GM21515 (cell line): Measurements from ENCODE around the gene PTP4A2.
"Not testable (repeated sequence)": the region's sequence is repeated elsewhere in the genome, so short reads cannot be mapped to it uniquely, and the experiment has no call there.

Experiments used
- ATAC-seq: cut with Tn5 transposase; IDR thresholded peaks from one replicate; pipeline ENCODE4 v1.9.1; 2021; ENCODE audit not compliant: unreplicated experiment

Gene PTP4A2

DNA sequence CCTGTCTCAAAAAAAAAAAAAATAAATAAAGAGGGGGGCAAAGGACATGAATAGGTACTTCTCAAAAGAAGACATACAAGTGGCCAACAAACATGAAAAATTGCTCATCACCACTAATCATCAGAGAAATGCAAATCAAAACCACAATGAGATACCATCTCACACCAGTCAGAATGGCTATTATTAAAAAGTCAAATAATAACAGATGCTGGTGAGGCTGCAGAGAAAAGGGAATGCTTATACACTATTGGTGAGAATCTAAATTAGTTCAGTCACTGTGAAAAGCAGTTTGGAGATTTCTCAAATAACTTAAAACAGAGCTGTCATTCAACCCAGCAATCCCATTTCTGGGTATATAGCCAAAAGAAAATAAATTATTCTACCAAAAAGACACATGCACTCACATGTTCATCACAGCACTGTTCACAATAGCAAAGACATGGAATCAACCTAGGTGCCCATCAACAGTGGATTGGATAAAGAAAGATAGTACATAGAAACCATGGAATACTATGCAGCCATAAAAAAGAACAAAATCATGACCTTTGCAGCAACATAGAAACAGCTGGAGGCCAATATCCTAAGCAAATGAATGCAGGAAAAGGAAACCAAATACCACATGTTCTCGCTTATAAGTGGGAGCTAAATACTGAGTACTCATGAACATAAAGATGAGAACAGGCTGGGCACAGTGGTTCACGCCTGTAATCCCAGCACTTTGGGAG, 42.5 kb downstream of the PTP4A2 start:
- ATAC-seq = not testable (repeated sequence)

DNA sequence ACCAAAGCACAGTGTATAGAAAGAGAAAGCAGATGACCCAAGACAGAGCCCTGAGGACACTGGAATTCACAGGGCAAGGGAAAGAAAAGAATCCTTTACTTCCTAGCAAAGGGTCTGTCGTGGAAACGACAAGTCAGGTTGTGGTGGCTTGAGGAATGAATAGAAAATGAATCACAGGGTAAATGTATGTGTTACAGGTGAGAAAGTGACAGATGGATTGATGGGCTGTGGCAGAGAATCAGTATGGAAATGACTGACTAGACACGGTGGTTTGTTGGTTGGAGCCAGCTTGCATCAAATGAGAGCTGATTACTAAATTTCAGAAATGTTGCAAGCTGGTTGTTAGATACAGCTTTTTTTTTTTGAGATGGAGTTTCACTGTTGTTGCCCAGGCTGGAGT, 46.9 kb downstream of the PTP4A2 start:
- ATAC-seq = no peak

DNA sequence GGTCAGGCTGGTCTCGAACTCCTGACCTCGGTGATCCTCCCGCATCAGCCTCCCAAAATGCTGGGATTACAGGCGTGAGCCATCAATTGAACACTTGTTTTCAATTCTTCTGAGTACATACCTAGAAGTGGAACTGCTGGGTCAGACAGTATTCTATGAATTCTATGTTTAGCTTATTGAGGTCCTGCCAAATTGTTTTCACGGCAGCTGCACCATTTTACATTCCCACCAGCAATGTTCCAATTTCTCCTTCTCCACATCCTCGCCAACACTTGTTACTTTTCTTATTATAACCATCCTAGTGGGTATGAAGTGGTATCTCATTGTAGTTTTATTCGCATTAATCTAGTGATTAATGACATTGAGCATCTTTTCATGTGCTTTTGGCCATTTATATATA, 49.9 kb downstream of the PTP4A2 start:
- no peak for ATAC-seq

DNA sequence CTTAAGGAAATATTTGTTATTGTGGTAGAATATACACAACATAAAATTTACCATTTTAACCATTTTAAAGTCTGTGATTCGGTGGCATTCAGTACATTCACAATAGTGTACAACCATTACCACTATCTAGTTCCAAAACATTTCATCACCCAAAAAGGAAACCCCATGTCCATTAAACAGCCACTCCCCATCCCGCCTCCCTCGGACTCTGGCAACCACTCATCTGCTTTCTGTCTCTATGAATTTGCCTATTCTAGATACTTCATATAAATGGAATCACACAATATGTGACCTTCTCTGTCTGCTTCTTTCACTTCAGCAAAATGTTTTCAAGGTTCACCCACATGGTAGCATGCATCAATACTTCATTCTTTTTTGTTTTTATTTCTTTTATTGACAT, 51.3 kb downstream of the PTP4A2 start:
- ATAC-seq = no peak

DNA sequence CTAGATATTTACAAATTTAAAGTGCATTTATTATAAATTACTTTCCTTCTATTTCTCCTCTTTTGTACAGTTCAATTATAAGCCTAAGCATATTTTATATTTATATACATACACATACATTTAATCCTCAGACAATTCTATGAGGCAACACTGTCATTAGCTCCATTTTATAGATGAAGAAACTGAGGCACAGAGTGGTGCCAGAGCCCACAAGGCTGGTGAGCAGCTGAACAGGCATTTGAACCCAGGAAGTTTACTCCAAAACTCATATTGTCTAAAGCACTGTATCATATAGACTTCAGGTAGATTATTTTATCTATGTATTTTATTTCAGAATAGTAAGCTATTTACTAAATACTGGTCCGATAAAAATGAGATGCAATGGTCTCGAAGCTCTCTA, 52.3 kb downstream of the PTP4A2 start:
- no peak for ATAC-seq

DNA sequence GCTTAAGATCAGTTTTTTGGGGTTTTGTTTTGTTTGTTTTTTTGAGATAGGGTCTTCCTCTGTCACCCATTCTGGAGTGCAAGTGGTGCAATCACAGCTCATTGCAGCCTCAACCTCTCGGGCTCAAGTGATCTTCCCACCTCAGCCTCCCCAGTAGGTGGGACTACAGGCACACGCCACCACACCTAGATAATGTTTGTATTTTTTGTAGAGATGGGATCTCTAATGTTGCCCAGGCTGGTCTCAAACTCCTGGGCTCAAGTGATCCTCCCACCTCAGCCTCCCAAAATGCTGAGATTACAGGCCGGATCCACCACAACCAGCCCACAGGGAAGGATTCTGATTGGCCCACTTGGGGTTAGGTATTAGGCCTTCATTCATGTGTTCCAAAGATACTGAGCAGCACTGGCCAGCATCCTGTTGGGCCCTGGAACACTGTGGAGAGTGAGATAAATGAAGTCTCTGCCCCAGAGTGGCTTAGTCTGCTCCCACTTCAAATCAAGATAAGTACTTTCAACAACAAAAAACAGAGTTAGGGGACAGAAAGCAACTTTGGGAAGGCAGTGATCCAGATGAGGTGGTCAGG, 54.7 kb downstream of the PTP4A2 start:
- no peak for ATAC-seq

DNA sequence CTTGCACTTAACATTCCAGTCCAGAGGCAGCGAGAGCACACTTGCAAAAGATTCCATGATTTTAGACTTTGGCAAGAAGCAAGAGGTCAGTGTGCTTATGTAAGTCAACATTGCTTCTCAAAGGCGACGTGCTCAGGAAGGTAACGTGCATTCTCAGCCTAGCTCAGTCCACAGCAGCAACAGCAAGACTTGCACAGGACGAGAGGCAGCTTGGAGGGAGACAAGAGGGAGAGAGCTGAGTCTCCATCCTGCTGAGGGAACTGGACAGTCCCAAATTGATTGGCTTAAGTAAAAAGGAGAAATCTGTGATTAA, 56.5 kb downstream of the PTP4A2 start:
- ATAC-seq = no peak

DNA sequence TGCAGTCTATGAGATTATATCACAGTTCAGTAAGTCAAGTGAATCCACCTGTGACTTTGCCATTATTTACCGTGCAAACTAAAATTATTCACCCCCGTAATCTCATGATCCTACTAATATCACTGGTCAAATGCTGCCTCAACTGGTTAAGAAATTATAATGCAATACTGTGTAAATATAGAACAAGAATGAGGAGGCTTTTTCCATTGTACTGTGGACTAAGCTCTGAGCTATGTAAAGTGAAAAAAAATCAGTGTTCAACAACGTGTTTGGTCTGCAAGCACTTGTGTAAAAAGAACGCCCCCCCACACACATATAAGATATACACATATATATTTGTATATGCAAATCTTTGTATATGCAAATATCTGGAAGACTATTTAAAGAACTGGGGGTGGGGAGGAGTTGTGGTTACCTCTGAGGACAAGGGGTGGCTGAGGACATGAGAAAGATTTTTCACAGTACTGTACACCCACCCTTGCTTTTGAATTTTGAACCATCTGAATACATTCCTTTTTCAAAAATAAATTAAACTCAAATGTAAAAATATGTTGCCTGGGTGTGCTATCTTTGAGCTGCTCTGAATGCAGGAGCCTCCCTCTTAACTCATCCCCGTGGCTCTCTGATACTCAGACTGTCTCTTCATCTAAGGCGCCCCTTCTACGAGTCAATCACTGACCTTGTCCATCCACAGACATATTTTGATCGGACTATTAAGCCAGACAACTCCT, 57.0 kb downstream of the PTP4A2 start:
- no peak for ATAC-seq

DNA sequence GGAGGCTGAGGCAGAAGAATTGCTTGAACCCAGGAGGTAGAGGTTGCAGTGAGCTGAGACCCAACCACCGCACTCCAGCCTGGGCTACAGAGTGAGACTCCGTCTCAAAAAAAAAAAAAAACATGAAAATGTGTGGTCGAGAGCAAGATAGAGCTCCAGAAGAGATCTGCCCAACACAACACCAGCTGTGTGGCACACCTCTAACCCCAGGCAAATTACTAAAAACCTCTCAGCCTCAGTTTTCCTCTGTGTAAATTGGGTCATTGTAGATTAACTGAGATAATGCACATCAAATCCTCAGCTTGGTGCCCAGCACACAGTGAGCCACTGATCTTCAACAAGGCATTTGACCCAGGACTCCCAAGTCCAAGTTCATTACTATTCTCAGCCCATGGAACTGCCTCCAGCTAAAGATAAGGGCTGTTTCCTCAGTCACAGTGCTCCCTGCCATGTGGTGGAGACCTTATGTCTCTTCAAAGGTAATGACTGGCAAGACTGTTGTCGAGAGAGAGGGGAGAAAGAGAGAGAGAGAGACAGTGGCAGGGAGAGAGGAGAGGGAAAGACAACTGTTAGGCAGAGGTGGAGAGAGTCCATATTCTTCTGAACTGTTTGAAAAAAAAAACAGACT, 58.1 kb downstream of the PTP4A2 start:
- no peak for ATAC-seq

DNA sequence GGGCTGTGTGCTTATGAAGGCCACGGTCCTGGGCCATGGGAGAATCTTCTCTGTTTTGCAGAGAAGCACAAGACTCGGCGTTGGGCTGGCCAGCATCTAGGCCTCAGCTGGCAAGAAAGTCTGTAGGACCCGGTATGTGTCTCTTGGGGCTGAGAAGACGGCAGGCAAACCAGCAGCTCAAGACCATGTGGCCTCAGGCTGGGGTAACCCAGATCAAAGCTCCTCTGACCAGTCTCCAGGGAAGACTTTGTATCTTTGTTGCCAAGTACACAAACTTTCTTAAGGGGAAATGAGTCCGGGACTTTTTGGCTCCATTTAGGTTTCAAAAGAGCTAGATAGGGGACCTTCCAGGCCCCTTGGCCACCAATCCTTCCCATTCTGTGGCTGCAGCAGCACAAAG, 60.1 kb downstream of the PTP4A2 start:
- no peak for ATAC-seq

DNA sequence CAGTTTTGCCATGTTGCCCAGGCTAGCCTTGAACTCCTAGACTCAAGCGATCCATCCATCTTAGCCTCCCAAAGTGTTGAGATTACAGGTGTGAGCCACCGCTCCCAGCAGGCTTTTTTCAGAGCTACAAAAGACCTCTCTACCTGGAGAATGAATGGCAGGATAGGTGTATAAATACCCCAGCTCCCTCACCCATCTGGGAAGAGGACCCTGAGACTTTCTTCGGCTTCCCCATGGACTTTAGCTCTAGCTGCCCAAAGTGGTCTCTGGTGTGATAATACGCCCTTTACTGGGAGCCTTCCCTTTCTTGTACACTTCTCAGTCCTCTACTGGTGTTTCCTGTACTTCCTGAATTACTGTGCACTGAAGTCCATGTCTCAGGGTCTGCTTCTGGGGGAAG, 60.6 kb downstream of the PTP4A2 start:
- no peak for ATAC-seq

DNA sequence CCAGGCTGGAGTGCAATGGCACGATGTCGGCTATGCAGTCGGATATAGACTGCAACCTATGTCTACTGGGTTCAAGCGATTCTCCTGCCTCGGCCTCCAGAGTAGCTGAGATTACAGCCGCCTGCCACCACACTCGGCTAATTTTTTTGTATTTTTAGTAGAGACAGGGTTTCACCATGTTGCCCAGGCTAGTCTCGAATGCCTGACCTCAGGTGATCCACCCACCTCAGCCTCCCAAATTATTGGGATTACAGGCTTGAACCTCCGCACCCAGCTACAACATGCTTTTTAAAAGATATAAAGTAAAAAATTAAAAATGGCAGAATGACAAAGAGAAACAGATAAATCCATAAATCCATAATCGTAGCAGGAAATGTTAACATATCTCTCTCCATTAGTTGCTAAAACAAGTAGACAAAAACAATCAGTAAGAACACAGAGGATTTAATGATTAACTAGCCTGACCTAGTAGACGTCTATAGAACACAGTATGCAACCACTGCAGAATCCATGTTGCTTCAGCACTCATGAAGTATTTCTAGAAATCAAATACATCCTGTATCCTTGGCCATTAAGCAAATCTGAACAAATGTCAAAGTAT, 62.4 kb downstream of the PTP4A2 start:
- no peak for ATAC-seq

DNA sequence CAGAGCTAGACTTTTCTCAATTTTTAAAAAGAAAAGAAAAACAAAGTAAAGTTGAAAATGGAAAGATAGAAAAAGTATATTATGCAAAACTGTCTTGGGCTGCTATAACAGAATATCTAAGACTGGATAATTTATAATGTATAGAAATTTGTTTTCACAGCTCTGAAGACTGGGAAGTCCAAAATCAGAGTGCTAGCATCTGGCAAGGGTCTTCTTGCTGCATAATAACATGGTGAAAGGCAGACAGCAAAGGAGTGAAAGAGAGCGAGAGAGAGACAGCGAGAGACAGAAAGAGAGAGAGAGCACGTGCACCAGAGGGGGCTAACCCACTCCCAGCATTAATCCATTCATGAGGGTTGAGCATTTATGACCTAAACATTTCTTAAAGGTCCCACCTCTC, 63.2 kb downstream of the PTP4A2 start:
- no peak for ATAC-seq

DNA sequence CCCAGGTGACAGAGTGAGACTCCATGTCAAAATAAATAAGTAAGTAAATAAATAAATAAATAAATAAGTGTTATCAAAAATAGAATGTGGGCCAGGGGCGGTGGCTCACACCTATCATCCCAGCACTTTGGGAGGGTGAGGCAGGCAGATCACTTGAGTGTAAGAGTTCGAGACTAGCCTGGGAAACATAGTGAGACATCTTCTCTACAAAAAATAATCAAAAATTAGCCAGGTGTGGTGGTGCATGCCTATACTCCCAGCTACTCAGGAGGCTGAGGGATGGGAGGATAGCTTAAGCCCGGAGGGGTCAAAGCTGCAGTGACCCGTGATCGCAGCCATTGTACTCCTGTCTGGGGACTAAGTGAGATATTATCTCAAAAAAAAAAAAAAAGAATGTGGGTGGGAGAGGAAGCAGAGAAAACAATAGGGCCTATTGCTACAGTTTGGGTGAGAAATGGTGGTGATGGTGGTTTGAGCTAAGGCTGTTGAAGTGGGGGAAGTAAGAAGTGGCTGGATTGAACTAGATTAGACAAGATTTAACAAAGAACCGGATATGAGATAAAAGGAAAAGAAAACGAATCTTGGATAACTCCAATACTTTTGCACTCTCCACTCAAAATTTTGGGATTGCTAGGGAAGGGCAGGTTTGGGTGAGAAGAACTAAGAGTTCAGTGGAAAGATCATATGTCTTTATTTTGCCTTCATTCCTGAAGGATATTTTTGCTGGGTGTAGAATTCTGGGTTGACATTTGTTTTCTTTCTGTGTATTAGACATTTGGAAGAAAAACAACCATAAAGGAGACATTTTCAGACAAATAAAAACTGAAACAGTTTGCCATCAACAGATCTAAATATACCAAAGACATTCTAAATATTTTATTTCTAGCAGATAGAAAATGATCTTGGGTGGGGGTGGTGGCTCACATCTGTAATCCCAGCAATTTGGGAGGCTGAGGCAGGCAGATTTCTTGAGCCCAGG, 65.2 kb downstream of the PTP4A2 start:
- no peak for ATAC-seq

DNA sequence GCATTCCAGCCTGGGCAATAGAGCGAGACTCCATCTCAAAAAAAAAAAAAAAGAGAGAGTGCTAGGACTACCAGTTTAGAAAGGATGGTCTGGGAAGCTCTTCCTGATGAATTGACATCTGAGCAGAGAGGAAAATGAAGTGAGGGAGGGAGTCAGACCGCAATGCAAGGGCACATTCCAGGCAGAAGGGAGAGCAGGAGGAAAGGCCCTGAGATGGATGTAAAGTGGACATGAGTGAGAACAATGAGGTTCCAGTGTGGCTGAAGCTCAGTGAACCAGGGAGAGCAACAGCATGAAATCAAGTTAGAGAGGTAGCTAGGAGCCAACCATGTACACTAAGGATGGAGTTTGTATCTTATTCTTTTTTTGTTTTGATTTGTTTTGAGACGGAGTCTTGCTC, 66.5 kb downstream of the PTP4A2 start:
- no peak for ATAC-seq

DNA sequence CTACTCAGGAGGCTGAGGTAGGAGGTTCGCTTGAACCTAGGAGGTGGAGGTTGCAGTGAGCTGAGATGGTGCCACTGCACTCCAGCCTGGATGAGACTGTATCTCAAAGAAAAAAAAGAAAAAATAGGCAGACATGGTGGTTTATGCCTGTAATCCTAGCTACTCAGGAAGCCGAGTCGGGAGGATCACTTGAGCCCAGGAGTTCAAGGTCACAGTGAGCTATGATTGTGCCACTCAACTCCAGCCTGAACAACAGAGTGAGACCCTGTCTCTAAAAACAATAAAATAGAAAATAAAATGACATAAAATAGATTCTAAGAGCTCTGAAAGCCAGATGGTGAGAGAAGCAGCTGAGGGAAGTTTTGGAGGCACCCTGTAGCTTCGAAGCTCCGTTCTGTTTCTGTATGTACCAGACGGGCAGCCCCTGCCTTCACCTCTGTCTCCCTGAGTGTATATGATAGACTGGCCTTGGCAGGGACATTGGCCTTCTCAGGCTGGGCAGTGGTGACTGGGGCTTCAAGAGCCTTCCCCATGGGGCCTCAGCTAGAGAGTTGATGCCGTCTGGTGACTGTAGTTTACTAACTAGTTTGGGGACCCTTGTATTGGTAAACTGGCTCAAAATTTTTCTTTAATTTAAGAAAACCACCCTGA, 68.0 kb downstream of the PTP4A2 start:
- ATAC-seq = no peak

DNA sequence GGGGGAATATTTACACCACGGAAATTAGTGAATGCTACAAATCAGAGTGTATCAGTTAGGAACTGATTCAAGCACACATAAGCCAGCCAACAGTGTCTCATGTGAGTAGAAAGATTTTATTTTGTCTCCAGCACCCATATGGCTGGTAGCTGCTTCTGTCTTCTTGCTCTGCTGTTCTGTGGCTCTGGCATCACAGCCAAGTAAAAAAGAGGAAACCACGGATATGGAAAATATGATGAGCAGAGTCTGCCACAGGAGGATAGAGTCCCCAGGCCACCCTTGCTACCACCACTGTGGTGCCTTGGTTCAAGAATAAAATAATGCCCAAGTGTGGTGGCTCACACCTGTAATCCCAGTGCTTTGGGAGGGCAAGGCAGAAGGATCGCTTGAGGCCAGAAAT, 68.7 kb downstream of the PTP4A2 start:
- ATAC-seq = no peak

DNA sequence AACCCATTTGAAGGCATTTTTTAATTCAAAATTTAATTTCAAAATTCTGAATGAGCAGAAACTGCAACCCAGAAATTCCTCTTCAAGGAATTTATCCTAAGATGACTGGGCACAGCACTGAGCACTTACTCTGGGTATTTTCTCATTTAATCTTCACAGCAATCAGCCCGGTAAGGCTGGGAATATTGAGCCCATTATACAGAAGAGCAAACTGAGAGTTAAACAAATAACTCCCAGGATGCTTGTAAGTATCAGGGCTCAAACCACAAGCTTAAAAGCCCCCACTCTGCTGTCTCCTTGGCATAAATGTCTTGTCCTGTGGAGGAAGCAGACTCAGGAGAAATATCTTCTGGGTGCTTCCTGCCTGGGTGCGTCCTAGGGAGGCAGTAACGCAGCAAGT, 69.3 kb downstream of the PTP4A2 start:
- no peak for ATAC-seq

DNA sequence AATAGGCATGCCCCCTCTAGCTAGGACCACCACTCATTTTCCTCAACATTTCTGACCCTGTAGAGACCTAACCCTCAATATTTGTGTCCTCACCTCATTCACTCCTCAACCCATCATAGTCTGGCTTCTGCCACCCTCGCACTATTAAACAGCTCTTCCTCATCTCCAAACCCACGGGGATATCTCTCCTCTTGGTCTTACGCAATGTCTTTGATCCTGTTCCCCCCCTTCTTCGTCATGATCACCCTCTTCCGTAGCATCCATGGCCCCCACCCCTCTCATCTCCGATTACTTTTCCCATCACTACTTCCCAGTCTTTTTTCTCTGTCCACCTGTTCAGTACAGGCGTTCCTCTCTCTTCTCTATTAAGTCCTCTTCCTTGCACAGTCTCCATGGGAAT, 70.6 kb downstream of the PTP4A2 start:
- no peak for ATAC-seq

DNA sequence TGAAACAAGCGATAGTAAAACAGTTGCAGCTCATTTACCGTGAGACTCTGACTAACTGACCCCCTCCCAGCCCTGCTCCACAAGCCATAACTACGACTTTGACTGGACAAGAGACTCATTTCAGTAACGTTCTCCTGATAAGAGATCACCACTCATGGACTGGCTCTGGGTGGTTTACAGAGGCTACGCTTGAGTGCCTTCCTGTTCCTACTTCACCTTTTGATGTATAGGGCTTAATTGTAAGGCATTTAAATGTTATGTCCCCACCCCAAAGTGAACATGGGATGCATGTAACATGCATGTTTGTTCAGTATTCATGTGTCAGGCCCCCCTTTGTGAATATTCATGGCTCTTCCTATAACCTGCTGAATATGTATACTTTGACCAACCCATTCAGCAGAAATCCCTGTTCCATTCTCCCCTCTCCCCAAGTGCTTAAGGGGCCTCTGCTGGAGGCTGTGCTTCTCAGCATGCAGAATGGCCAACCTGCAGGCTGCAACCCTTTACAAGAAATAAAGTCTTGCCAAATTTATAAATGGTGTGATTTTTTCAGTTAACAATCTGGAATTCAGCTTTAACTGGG, 71.6 kb downstream of the PTP4A2 start:
- no peak for ATAC-seq
